ENCODE data around the gene SORCS3. TPM values are rescaled to one million over a fixed set of nuclear protein-coding genes. Genes with fewer than 3 reads are reported as not detected.

Gene SORCS3
- total and polyA plus RNA-seq, 4 donors, result 0.93 TPM; not detected in 3

GRCh38 chr10:104741127-104741526 is 100.0 kb downstream of the SORCS3 start:
- TF ChIP-seq JUND (IDR thresholded peaks at IDR 0.05) (no peak), CTCF (IDR thresholded peaks at IDR 0.05; ENCODE audit: low read depth, low read length, missing input control) (no peak), TAF1 (conservative IDR thresholded peaks at IDR 0.05) (no peak), MAX (IDR thresholded peaks at IDR 0.05) (no peak), FOXA1 (IDR thresholded peaks at IDR 0.05) (no peak), EGR1 (IDR thresholded peaks at IDR 0.05; ENCODE audit: low read depth in 2 of 2) (no peak), ATF3 (IDR thresholded peaks at IDR 0.05) (no peak), SP1 (IDR thresholded peaks at IDR 0.05) (no peak), HNF4A (conservative IDR thresholded peaks at IDR 0.05) (no peak), RAD21 (IDR thresholded peaks at IDR 0.05) (no peak), REST (IDR thresholded peaks at IDR 0.05) (no peak)

GRCh38 chr10:104744052-104744451 is 103.0 kb downstream of the SORCS3 start:
- DNase-seq (ENCODE audit: low spot score), result no peak
- Histone ChIP-seq H3K27me3 (ENCODE audit: control insufficient read depth in 4 of 4, insufficient read depth in 4 of 4, low read length in 3 of 4) (peaks cover 0 to 5% (median 0%) of the 10 kb centered on the region in 4 donors), H3K9ac (ENCODE audit: low read depth in 1 of 2, low read length in 2 of 2) (no peak overlapping the region), H3K4me1 (ENCODE audit: control insufficient read depth in 4 of 4, insufficient read depth in 4 of 4, low read length in 3 of 4) (no peaks in the 10 kb centered on the region), H3K36me3 (ENCODE audit: control insufficient read depth in 4 of 4, insufficient read depth in 3 of 4, low read depth in 1 of 4, low read length in 3 of 4) (no peaks in the 10 kb centered on the region), H3K27ac (ENCODE audit: low read depth in 1 of 2, low read length in 2 of 2) (no peak overlapping the region), H3K4me3 (ENCODE audit: low read depth in 1 of 3, low read length in 3 of 3) (no peak overlapping the region), H3K9me3 (ENCODE audit: control insufficient read depth in 4 of 4, low read length in 3 of 4) (no peaks in the 10 kb centered on the region)
- 60% methylated on average over 1 of the region's 1 CpG for WGBS
- no peak for TF ChIP-seq HNF4A (conservative IDR thresholded peaks at IDR 0.05)

More at GRCh38 chr10:104741127-104741526, 100.0 kb downstream of the SORCS3 start:
- no peak overlapping the region for H3K4me3 ChIP-seq (ENCODE audit: low read depth in 1 of 3, low read length in 3 of 3)
- no peak overlapping the region for H3K9ac ChIP-seq (ENCODE audit: low read depth in 1 of 2, low read length in 2 of 2)
- WGBS, result 86% methylated on average over 3 of the region's 3 CpGs
- DNase-seq (ENCODE audit: low spot score), result no peak
- no peaks in the 10 kb centered on the region for H3K36me3 ChIP-seq (ENCODE audit: control insufficient read depth in 4 of 4, insufficient read depth in 3 of 4, low read depth in 1 of 4, low read length in 3 of 4)
- H3K9me3 ChIP-seq (ENCODE audit: control insufficient read depth in 4 of 4, low read length in 3 of 4), result no peaks in the 10 kb centered on the region
- H3K27me3 ChIP-seq (ENCODE audit: control insufficient read depth in 4 of 4, insufficient read depth in 4 of 4, low read length in 3 of 4), result peaks cover 0 to 5% (median 0%) of the 10 kb centered on the region in 4 donors
- H3K27ac ChIP-seq (ENCODE audit: low read depth in 1 of 2, low read length in 2 of 2), result no peak overlapping the region
- no peaks in the 10 kb centered on the region for H3K4me1 ChIP-seq (ENCODE audit: control insufficient read depth in 4 of 4, insufficient read depth in 4 of 4, low read length in 3 of 4)

- H3K4me1 ChIP-seq (ENCODE audit: control insufficient read depth in 4 of 4, insufficient read depth in 4 of 4, low read length in 3 of 4), result no peaks in the 10 kb centered on the region
- no peak overlapping the region for H3K9ac ChIP-seq (ENCODE audit: low read depth in 1 of 2, low read length in 2 of 2)
- no peaks in the 10 kb centered on the region for H3K36me3 ChIP-seq (ENCODE audit: control insufficient read depth in 4 of 4, insufficient read depth in 3 of 4, low read depth in 1 of 4, low read length in 3 of 4)
- peaks cover 0 to 2% (median 0%) of the 10 kb centered on the region in 4 donors for H3K27me3 ChIP-seq (ENCODE audit: control insufficient read depth in 4 of 4, insufficient read depth in 4 of 4, low read length in 3 of 4)
- no peak overlapping the region for H3K4me3 ChIP-seq (ENCODE audit: low read depth in 1 of 3, low read length in 3 of 3)
- TF ChIP-seq HNF4G (IDR thresholded peaks at IDR 0.05), result no peak
- H3K27ac ChIP-seq (ENCODE audit: low read depth in 1 of 2, low read length in 2 of 2), result no peak overlapping the region
- no peaks in the 10 kb centered on the region for H3K9me3 ChIP-seq (ENCODE audit: control insufficient read depth in 4 of 4, low read length in 3 of 4)
- WGBS, result 40% methylated on average over 2 of the region's 2 CpGs
- DNase-seq (ENCODE audit: low spot score), result no peak
Measured at GRCh38 chr10:104750291-104750690, 109.2 kb downstream of the SORCS3 start.
